Measurements from ENCODE around the gene MYLK3. TPM values are rescaled to one million over a fixed set of nuclear protein-coding genes. Genes with fewer than 3 reads are reported as not detected.

The MYLK3 gene
- total RNA-seq, 2 donors from 2014 or later: 1.5 to 54.2 TPM

DNA sequence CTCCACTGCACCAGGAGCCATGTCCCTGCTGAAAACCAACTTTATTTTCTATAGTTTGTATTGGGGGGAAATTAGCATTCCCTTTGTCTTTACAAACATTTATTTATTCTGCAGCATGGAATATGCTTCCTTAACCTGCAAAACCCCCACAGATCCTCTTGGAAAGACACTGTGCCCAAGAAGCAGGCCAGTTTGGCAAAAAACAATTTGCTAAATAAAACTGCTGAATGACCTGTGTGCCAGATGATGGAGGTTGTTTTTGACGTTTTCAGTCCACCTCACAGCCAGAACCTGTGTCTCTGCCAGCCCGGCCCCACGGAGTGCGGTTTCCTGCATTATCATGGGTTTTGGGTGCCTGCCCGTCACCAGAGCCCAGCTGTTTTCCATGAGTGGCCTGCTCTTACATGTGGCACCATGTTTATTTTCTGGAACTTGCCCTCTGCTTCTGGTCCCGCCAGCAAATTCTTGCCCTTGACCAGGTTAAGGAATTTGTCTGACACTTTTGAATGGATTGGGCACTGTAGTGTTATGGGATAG is 32.3 kb downstream of the MYLK3 start:
- Histone ChIP-seq H3K27ac (no peak overlapping the region), H3K9me3 (no peaks in the 10 kb centered on the region), H3K4me1 (replicated peaks) (no peaks in the 10 kb centered on the region), H3K4me3 (no peak overlapping the region), H3K36me3 (no peaks in the 10 kb centered on the region), H3K27me3 (replicated peaks; ENCODE audit: insufficient read depth) (no peaks in the 10 kb centered on the region)
- intact Hi-C loops (cut with DNase I): no loop called here
- no peak for TF ChIP-seq POLR2A (IDR thresholded peaks at IDR 0.05)
- no peak for TF ChIP-seq POLR2AphosphoS5 (IDR thresholded peaks at IDR 0.05)
- TF ChIP-seq, protein P1, sequence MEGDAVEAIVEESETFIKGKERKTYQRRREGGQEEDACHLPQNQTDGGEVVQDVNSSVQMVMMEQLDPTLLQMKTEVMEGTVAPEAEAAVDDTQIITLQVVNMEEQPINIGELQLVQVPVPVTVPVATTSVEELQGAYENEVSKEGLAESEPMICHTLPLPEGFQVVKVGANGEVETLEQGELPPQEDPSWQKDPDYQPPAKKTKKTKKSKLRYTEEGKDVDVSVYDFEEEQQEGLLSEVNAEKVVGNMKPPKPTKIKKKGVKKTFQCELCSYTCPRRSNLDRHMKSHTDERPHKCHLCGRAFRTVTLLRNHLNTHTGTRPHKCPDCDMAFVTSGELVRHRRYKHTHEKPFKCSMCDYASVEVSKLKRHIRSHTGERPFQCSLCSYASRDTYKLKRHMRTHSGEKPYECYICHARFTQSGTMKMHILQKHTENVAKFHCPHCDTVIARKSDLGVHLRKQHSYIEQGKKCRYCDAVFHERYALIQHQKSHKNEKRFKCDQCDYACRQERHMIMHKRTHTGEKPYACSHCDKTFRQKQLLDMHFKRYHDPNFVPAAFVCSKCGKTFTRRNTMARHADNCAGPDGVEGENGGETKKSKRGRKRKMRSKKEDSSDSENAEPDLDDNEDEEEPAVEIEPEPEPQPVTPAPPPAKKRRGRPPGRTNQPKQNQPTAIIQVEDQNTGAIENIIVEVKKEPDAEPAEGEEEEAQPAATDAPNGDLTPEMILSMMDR (IDR thresholded peaks at IDR 0.05): no peak
- DNase-seq (ENCODE audit: low spot score): no peak
- WGBS: 59% methylated on average over 6 of the region's 6 CpGs

DNA sequence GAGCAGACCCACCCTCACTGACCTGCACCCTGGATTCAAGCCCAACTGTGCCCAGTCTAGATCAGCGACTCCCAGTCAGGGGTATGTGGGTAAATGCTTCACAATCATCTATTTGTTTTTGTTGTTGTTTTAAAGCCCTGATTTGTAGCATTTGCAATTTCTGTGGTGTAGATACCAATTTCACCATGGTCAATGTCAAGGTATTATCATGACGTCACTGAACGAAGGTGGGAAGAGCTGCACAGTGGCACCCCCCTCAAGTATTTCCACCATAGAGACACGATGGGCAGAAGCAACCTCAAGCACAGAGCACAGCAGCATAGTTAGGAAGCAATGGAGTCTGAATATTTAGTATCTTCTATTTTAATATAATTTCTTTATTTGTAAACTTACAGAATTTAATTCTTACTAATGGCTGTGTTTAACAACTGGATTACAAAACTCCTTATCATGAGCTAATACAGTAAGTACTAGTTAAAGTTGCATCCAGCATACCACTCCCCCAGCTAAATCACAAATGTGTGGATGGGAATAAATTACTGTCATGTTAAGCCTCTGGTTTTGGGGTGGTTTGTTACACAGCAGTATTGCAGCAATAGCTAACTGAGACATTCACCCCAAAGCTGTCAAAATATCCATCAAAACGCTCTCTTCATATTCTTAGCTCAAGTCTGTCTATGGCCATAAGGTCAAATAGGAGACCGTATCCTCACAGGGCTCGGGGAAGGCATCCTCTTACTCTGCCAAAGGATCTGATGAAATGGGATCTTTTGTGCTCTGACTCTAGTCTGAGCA is 33.1 kb downstream of the MYLK3 start:
- no peak for TF ChIP-seq POLR2AphosphoS5 (IDR thresholded peaks at IDR 0.05)
- TF ChIP-seq POLR2A (IDR thresholded peaks at IDR 0.05): no peak
- TF ChIP-seq, protein P1 (IDR thresholded peaks at IDR 0.05): no peak
- Histone ChIP-seq H3K4me1 (replicated peaks) (no peaks in the 10 kb centered on the region), H3K27ac (no peak overlapping the region), H3K4me3 (no peak overlapping the region), H3K27me3 (replicated peaks; ENCODE audit: insufficient read depth) (no peaks in the 10 kb centered on the region), H3K9me3 (no peaks in the 10 kb centered on the region), H3K36me3 (no peaks in the 10 kb centered on the region)
- intact Hi-C loops (cut with DNase I): no loop called here
- DNase-seq (ENCODE audit: low spot score): no peak
- WGBS: 90% methylated on average over 7 of the region's 7 CpGs

DNA sequence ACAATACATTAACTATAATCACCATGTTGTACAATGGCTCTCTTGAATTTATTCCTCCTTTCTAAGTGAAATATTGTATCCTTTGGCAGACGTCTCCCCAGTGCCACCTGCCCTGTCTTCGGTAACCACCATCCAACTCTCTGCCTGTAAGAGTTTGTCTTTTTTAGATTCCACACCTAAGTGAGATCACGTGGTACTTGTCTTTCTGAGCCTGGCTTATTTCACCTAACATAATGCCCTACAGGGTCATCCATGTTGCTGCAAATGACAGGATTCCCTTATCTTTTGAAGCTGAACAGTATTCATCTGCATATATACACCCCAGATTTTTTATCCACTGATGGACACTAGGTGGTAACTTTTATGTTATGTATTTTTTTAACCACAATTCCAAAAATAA is 34.5 kb downstream of the MYLK3 start:
- Histone ChIP-seq H3K4me1 (replicated peaks) (no peaks in the 10 kb centered on the region), H3K4me3 (no peak overlapping the region), H3K27ac (no peak overlapping the region), H3K9me3 (no peaks in the 10 kb centered on the region), H3K27me3 (replicated peaks; ENCODE audit: insufficient read depth) (no peaks in the 10 kb centered on the region), H3K36me3 (no peaks in the 10 kb centered on the region)
- WGBS: 68% methylated on average over 3 of the region's 3 CpGs
- intact Hi-C loops (cut with DNase I): no loop called here
- no peak for DNase-seq (ENCODE audit: low spot score)
- TF ChIP-seq POLR2A (IDR thresholded peaks at IDR 0.05): no peak
- no peak for TF ChIP-seq POLR2AphosphoS5 (IDR thresholded peaks at IDR 0.05)
- TF ChIP-seq, protein P1 (IDR thresholded peaks at IDR 0.05): no peak

DNA sequence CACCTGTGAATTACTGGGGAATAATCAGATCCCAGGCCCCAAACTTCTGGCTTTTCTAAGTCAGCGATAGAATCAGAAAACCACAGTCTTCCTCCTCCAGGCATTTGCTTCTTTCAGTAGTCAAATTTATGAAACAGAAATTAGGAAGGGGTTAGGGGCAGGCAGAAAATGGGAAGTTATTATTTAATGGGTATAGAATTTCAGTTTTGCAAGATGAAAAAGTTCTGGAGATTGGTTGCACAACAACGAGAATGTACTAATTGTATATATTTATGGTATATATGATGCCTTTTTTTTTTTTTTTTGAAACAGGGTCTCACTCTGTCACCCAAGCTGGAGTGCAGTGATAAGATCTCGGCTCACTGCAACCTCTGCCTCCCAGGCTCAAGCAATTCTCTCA is 35.2 kb downstream of the MYLK3 start:
- WGBS: 56% methylated on average over 3 of the region's 3 CpGs

More for the DNA sequence above, 35.2 kb downstream of the MYLK3 start:
- Histone ChIP-seq H3K27me3 (replicated peaks; ENCODE audit: insufficient read depth) (no peaks in the 10 kb centered on the region), H3K9me3 (no peaks in the 10 kb centered on the region), H3K4me1 (replicated peaks) (no peaks in the 10 kb centered on the region), H3K36me3 (no peaks in the 10 kb centered on the region), H3K4me3 (no peak overlapping the region), H3K27ac (no peak overlapping the region)
- intact Hi-C loops (cut with DNase I): no loop called here
- DNase-seq (ENCODE audit: low spot score): no peak
- TF ChIP-seq POLR2AphosphoS5 (IDR thresholded peaks at IDR 0.05): no peak
- TF ChIP-seq, protein P1 (IDR thresholded peaks at IDR 0.05): no peak
- no peak for TF ChIP-seq POLR2A (IDR thresholded peaks at IDR 0.05)

Measured in prostate gland (tissue), 2 donors.